Naive B cell (primary cell): Measurements from ENCODE around the gene RHOV. TPM values are rescaled to one million over a fixed set of nuclear protein-coding genes. Genes with fewer than 3 reads are reported as not detected.

Experiments used
- ATAC-seq, 2 donors: fragments of 150-1000 bp; cut with Tn5 transposase; 2 replicates each; pipeline ENCODE4 v1.10.0; 2021; ENCODE audit warnings: low read depth in 2 of 2, mild to moderate bottlenecking in 2 of 2, moderate library complexity in 2 of 2
- DNase-seq: peaks from one replicate; pipeline ENCODE4 v3.0.0; 2022
- H3K27ac Mint-ChIP-seq, 6 donors: one replicate each; pipeline ENCODE4 v1.8.0; 2020 to 2022; ENCODE audit warnings: mild to moderate bottlenecking in 6 of 6, mixed read lengths in 6 of 6, moderate library complexity in 5 of 6, inconsistent platforms in 2 of 6
- H3K27me3 Mint-ChIP-seq, 3 donors: one replicate each; pipeline ENCODE4 v1.8.0; 2021 to 2022; ENCODE audit warnings: mixed read lengths in 3 of 3, mild to moderate bottlenecking in 1 of 3
- H3K36me3 Mint-ChIP-seq, 2 donors: one replicate each; pipeline ENCODE4 v1.8.0; 2020 to 2022; ENCODE audit warnings: mixed read lengths in 2 of 2, inconsistent platforms in 1 of 2, mild to moderate bottlenecking in 1 of 2
- H3K4me1 Mint-ChIP-seq, 3 donors: one replicate each; pipeline ENCODE4 v1.8.0; 2020 to 2022; ENCODE audit warnings: mixed read lengths in 3 of 3, inconsistent platforms in 1 of 3, mild to moderate bottlenecking in 1 of 3, moderate library complexity in 1 of 3
- H3K4me3 Mint-ChIP-seq, 8 donors: one replicate each; pipeline ENCODE4 v1.8.0; 2020 to 2022; ENCODE audit warnings: mild to moderate bottlenecking in 8 of 8, mixed read lengths in 8 of 8, moderate library complexity in 8 of 8, inconsistent platforms in 2 of 8
- H3K9me3 Mint-ChIP-seq, 7 donors: one replicate each; pipeline ENCODE4 v1.8.0; 2020 to 2022; ENCODE audit warnings: mixed read lengths in 7 of 7, mild to moderate bottlenecking in 5 of 7, inconsistent platforms in 2 of 7, moderate library complexity in 1 of 7
- polyA plus RNA-seq, 6 donors: library from polyadenylated mRNA; unstranded; fragments of 300-500 nt; fragmentation: Illumina TruSeq; gene quantifications; one replicate each; pipeline ENCODE4 v1.2.3, GENCODE V29; 2021; ENCODE audit warnings: low read depth in 6 of 6

Gene RHOV
- polyA plus RNA-seq, 6 donors from 2014 or later: not detected

DNA sequence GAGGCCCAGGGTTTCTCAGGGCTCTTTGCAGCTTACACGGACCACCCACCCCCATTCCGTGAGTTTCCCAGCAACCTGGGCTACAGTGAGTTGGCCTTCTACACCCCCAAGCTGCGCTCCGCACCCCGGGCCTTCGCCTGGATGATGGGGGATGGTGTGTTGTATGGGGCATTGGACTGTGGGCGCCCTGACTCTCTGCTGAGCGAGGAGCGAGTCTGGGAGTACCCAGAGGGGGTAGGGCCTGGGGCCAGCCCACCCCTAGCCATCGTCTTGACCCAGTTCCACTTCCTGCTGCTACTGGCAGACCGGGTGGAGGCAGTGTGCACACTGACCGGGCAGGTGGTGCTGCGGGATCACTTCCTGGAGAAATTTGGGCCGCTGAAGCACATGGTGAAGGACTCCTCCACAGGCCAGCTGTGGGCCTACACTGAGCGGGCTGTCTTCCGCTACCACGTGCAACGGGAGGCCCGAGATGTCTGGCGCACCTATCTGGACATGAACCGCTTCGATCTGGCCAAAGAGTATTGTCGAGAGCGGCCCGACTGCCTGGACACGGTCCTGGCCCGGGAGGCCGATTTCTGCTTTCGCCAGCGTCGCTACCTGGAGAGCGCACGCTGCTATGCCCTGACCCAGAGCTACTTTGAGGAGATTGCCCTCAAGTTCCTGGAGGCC lies 25.6 kb upstream of the RHOV start:
- H3K4me3 Mint-ChIP-seq: no peak overlapping the region
- ATAC-seq: no peak
- no peaks in the 10 kb centered on the region for H3K27me3 Mint-ChIP-seq
- DNase-seq: no peak
- H3K4me1 Mint-ChIP-seq: peaks cover 41 to 48% (median 41%) of the 10 kb centered on the region in 3 donors
- H3K36me3 Mint-ChIP-seq: peaks cover 0 to 3% of the 10 kb centered on the region in 2 donors
- peak overlapping the region in 1 of 6 donors; percentile 54 for H3K27ac Mint-ChIP-seq
- H3K9me3 Mint-ChIP-seq: no peaks in the 10 kb centered on the region

DNA sequence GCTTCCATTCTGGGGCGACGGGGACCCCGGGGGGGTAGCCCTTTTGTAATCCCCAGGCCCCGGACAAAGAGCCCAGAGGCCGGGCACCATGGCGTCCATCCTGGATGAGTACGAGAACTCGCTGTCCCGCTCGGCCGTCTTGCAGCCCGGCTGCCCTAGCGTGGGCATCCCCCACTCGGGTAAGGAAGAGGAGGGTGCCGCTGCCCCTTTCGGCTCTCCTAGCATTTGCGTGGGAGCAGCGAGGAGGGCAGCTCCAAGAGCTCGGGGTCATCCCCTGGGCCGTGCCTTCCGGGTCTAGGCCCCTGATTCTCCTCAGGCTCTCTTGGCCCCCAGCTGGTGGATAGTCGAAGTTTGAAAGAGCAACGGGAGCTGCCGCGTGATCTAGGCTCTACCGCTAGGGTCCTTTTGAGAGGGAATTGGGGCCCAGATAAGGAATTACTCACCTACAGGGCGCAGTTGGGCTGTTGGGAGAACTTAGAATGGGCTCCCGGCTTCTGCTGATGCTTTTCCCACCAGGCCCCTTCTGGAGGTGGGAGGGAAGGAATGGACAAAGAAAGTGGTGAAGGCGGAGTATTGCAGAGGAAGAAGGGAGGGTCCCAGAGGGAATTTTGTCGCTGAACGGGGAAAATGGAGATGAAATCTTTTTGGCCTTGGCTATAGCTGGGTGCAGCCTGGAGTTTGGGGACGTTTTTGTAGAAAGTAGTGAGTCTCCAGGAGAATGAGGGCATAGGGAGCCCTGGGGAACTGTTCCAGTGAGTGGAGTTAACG lies 20.8 kb upstream of the RHOV start:
- Mint-ChIP-seq H3K27ac (peak overlapping the region; percentile 96 to 100 (median 100)), H3K27me3 (no peaks in the 10 kb centered on the region), H3K4me3 (peak overlapping the region; percentile 98 to 100 (median 99)), H3K4me1 (peaks cover 35 to 38% (median 37%) of the 10 kb centered on the region in 3 donors), H3K9me3 (no peaks in the 10 kb centered on the region), H3K36me3 (no peaks in the 10 kb centered on the region)
- DNase-seq: peak; percentile 61
- peak; percentile 57 to 60 for ATAC-seq

DNA sequence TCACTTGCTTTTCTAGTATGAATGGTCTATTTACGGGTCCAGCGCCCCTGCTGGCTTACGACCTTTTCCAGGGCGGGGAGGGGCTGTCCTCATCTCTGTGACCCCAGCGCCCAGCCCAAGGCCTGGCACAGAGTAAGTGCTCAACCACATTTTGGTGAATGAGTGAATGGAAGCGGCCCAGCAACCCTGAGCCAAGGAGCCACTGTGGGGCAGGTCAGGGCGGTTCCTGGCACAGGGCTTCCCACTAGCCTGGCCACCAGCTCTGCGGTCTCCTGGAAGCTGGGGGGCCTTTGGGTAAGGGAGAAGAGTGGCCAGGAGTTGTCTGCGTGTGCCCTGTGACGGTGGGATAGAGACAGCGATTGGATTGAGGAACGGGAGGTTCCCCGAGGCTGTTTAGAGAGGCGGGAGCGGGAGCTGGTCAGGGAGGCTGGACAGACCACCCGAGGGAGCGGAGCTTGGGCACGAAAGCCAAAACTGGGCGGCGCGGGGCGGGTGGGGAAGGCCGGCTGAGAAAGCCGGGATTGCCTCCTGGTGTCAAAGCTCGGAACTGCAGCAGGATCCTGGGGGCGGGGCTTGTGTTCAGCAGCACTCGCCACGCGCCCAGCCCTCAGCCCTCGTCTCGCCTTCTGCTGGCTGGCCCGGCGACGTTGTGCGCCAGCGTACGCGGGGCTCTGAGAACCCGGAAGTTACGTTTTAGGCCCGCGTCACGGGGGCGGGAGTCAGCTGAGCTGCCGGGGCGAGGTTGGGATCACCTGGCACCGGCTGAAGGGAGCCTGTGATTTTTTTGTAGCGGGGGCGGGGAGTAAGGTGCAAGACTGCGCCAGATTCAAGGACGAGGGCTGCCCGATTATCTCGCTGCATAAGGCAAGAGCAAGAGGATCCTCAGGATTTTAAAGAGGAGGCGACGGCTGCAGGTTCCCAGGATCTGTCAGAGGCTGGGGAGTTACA lies 20.0 kb upstream of the RHOV start, which contains the start of gene VPS18:
Gene VPS18, plus strand, starts transcription at position 718 of the 948 bp plus-strand sequence. CDS start 319 bp downstream, outside the sequence.
- peak within 1 kb of the TSS; percentile 96 to 100 (median 100) for H3K27ac Mint-ChIP-seq
- peaks cover 35 to 38% (median 37%) of the 10 kb centered on the region in 3 donors for H3K4me1 Mint-ChIP-seq

DNA sequence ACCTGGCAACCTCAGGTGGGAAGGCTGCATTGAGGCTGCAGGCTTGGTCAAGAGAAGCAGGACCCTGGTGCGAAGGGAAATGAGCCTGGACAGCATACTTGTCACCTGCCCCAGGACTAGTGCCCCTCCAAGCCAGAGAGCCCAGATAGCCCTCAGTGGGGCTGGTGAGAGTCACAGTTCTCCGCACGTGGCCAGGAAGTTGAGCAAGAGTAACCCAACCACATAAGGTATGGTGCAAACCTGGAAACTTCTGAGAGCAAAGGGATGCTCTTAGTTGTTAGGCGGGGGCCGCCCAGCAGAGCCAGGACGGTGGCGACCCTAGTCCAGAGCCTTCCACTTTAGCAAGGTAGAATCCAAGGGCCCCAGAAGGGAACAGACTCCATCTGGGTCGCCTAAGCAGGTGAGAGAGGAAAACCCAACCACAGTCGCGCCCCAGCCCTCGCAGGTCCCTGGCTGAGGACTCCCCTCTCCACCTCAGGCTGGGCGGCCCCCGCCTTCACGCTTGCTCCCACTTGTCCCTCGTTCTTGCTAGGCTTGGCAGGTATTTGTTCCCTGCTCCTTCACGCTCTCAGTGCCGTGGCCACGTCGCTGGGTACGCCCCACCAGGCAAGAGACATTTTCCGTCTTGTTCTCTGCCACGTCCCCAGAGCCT lies 19.1 kb upstream of the RHOV start:
- Mint-ChIP-seq H3K4me1 (peaks cover 35 to 38% (median 35%) of the 10 kb centered on the region in 3 donors), H3K27me3 (no peaks in the 10 kb centered on the region), H3K36me3 (no peaks in the 10 kb centered on the region), H3K9me3 (no peaks in the 10 kb centered on the region), H3K27ac (peak overlapping the region in 5 of 6 donors; percentile 54 to 100 (median 99)), H3K4me3 (peak overlapping the region in 7 of 8 donors; percentile 34 to 99 (median 99))
- ATAC-seq: no peak
- DNase-seq: no peak

More for the DNA sequence above, 20.0 kb upstream of the RHOV start, which contains the start of gene VPS18:
- Mint-ChIP-seq H3K36me3 (no peaks in the 10 kb centered on the region), H3K4me3 (peak within 1 kb of the TSS; percentile 98 to 100 (median 99)), H3K27me3 (no peaks in the 10 kb centered on the region), H3K9me3 (no peaks in the 10 kb centered on the region)
- ATAC-seq (peak; percentile 94 to 95), DNase-seq (peak; percentile 98)

DNA sequence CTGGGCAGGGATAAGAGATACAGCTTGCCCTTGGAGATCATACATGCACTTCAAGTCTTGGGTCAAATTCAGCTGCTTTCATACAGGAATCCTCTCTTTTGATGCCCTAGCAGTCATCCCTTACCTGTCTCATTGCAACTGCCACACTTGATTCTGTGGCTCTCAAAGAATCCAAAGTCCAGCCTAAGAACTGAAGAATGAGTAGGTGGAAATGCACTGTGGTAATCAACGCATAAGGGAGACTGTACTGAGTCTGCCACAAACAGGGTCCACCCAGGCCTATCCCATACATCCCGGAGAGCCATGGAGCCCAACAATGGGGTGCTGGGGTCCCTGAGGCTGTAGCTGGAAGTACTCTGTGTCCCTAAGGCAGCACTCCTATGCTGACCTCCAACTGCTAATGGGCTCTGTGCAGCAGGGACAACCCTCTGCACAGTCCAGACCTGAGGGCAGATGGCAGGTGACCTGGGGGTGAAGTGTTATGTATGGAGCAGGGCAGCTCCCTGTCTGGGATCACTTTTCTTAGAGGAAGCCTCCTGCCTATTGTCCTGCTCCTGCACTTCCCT lies 18.5 kb upstream of the RHOV start:
- peaks cover 32 to 38% (median 32%) of the 10 kb centered on the region in 3 donors for H3K4me1 Mint-ChIP-seq
- H3K27me3 Mint-ChIP-seq: no peaks in the 10 kb centered on the region
- no peak for ATAC-seq
- peak overlapping the region in 3 of 6 donors; percentile 54 to 96 (median 73) for H3K27ac Mint-ChIP-seq
- no peaks in the 10 kb centered on the region for H3K9me3 Mint-ChIP-seq
- DNase-seq: no peak
- H3K36me3 Mint-ChIP-seq: no peaks in the 10 kb centered on the region
- peak overlapping the region in 4 of 8 donors; percentile 6 to 64 (median 29) for H3K4me3 Mint-ChIP-seq

DNA sequence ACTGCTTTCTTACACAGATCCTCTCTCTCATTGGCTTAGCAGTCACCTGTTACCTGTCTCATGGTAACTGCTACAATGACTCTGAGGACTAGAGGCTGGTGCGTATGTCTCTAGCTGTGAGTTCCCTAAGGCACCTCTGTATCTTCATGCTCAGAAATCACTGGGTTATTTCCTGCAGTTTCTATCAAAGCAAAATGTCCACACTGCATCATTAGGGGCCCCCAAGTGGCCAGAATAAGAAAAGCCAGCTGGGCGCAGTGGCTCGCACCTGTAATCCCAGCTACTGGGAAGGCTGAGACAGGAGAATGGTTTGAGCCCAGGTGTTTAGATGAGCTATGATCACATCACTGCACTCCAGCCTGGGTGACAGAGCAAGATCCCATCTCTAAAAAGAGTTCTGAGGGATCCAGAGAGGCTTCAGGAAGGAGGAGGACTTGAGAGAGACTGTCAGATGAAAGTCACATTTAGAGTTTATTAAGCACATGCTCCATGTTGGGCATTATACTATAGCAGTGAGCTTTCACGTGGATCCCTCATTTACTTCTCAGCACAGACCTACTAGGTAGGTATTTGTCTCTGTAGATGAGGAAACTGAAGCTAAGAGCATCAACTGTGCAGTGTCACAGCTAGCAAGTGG lies 17.9 kb upstream of the RHOV start:
- H3K4me3 Mint-ChIP-seq: peak overlapping the region in 3 of 8 donors; percentile 34 to 45 (median 39)
- peak; percentile 35 for DNase-seq
- H3K36me3 Mint-ChIP-seq: no peaks in the 10 kb centered on the region
- H3K27ac Mint-ChIP-seq: peak overlapping the region in 4 of 6 donors; percentile 11 to 95 (median 71)
- H3K9me3 Mint-ChIP-seq: no peaks in the 10 kb centered on the region
- H3K27me3 Mint-ChIP-seq: no peaks in the 10 kb centered on the region
- peaks cover 32 to 38% (median 32%) of the 10 kb centered on the region in 3 donors for H3K4me1 Mint-ChIP-seq
- peak; percentile 5 for ATAC-seq

DNA sequence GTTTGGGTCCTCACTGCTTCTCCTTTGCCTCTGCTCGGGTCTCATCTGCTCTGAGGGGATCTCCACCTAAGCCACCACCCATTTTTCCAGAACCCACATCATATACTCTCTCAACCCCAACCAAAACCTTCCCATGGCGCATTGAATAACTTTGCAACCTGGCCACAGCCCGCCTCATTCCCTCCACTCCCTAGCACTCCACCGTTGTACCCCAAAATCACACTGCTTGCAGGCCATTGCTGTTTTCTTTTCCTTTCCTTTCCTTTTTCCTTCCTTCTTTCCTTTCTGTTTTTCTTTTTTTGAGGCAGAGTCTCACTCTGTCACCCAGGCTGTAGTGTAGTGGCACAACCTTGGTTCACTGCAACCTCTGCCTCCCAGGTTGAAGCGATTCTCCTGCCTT lies 17.1 kb upstream of the RHOV start:
- Mint-ChIP-seq H3K9me3 (no peaks in the 10 kb centered on the region), H3K27me3 (no peaks in the 10 kb centered on the region), H3K4me1 (peaks cover 30 to 38% (median 31%) of the 10 kb centered on the region in 3 donors), H3K4me3 (peak overlapping the region in 1 of 8 donors; percentile 71), H3K27ac (peak overlapping the region in 1 of 6 donors; percentile 32), H3K36me3 (no peaks in the 10 kb centered on the region)
- no peak for ATAC-seq
- DNase-seq: no peak

DNA sequence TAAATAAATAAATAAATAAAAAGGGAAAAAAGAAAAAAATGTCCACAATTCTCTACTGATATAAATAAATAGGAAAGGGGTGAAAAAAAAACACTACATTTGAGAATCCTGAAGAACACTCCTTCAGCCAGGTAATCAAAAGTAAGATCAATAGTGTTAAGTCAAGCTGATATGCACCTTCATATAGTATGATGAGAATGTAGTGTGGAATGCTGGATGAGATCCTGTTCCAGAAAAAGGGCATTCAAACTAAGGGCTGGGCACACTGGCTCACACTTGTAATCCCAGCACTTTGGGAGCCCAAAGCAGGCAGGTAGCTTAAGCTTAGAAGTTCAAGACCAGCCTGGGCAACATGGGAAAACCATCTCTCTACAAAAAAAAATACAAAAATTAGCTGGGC lies 15.1 kb upstream of the RHOV start:
- ATAC-seq: no peak
- no peak for DNase-seq
- Mint-ChIP-seq H3K9me3 (no peaks in the 10 kb centered on the region), H3K27me3 (peaks cover 0 to 8% (median 0%) of the 10 kb centered on the region in 3 donors), H3K4me1 (peaks cover 13 to 25% (median 17%) of the 10 kb centered on the region in 3 donors), H3K27ac (peak overlapping the region in 1 of 6 donors; percentile 15), H3K36me3 (no peaks in the 10 kb centered on the region), H3K4me3 (no peak overlapping the region)

DNA sequence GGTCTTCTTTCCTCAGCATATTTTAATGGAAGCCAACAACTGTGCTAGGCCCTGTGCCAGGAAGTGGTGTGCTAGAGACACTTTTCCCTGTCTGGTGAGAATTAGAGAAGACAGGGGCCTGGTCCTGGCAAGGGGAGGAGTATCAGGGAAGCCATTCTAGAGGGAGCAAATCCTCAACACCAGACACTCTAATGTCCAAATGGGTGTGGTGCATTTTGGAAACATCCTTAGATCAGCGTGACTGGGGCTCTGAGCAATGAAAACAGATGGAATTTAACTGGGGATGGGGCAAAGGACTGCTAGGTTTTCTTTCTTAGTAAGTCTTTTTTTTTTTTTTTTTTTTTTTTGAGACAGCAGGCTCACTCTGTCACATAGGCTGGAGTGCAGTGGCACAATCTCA lies 12.6 kb upstream of the RHOV start:
- no peak overlapping the region for H3K27ac Mint-ChIP-seq
- no peak for ATAC-seq
- no peak for DNase-seq
- H3K4me1 Mint-ChIP-seq: peaks cover under 1 to 5% (median 5%) of the 10 kb centered on the region in 3 donors
- H3K9me3 Mint-ChIP-seq: no peaks in the 10 kb centered on the region
- H3K4me3 Mint-ChIP-seq: no peak overlapping the region
- H3K27me3 Mint-ChIP-seq: peaks cover 0 to 8% (median 0%) of the 10 kb centered on the region in 3 donors
- H3K36me3 Mint-ChIP-seq: no peaks in the 10 kb centered on the region

DNA sequence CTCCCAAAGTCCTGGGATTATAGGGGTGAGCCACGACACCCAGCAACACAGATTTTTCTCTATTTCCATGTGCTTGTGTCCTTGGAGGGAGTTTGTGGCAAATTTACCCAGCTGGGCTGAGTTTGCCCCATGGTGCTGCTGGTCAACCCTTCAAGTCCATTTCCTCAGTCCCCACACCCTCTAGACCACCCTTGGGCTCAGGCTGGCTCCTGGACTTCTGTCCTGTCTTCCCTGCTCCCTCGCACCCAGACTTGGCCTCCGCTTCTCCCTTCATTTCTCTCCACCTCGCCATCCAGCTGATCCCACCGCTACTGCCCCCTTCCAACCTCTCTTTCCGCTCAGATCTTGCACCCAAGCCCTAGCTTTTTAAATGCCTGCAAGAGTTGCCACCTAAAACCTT lies 7.3 kb upstream of the RHOV start:
- Mint-ChIP-seq H3K9me3 (no peaks in the 10 kb centered on the region), H3K27me3 (peaks cover 0 to 8% (median 0%) of the 10 kb centered on the region in 3 donors), H3K4me3 (no peak overlapping the region), H3K27ac (no peak overlapping the region), H3K4me1 (no peaks in the 10 kb centered on the region), H3K36me3 (no peaks in the 10 kb centered on the region)
- DNase-seq: no peak
- ATAC-seq: no peak

DNA sequence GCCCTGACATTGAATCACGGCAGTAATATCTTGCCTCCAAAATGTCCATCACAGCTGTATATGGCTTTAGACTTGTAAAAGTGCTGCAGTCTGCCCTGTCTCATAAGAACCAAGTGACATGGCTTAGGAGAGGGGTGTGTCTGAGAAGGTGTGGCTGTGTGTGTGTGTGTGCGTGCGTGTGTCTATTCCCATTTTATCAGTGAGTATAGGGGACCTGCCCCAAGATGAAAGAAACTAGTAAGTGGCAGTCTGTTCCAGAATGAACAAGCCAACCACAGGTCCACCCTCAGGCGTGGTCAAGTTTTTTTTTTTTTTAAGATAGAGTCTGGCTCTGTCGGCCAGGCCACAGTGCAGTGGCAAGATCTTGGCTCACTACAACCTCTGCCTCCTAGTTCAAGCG lies 5.6 kb upstream of the RHOV start:
- DNase-seq (no peak), ATAC-seq (no peak)
- no peaks in the 10 kb centered on the region for H3K36me3 Mint-ChIP-seq
- H3K4me1 Mint-ChIP-seq: peaks cover under 1 to 3% (median under 1%) of the 10 kb centered on the region in 3 donors
- no peak overlapping the region for H3K4me3 Mint-ChIP-seq
- no peak overlapping the region for H3K27ac Mint-ChIP-seq
- no peaks in the 10 kb centered on the region for H3K9me3 Mint-ChIP-seq
- peaks cover 0 to under 1% (median under 1%) of the 10 kb centered on the region in 3 donors for H3K27me3 Mint-ChIP-seq

DNA sequence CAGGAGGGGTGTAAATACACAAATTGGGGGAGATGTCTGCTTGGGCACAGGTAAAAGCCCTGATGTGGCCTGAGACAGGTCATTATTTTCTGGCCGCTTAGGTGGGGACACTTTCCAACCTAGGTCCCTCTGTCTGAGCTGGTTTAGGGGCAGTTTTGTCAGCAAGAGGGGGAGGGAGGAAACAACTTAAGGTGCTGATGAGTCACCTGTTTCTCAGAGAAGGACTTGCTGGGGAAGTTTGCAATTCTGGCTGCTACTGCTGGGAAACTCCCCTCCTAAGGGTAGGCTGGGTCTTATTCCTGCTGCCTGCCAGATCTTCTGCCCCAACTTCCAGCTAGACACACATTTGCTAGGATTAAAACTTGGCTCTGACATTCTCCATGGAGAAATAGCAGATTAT lies 4.8 kb upstream of the RHOV start:
- peaks cover 0 to 7% (median 5%) of the 10 kb centered on the region in 3 donors for H3K27me3 Mint-ChIP-seq
- H3K4me1 Mint-ChIP-seq: peaks cover 7 to 8% (median 7%) of the 10 kb centered on the region in 3 donors
- no peak overlapping the region for H3K27ac Mint-ChIP-seq
- no peaks in the 10 kb centered on the region for H3K36me3 Mint-ChIP-seq
- H3K4me3 Mint-ChIP-seq: peak overlapping the region in 1 of 8 donors; percentile 47
- H3K9me3 Mint-ChIP-seq: no peaks in the 10 kb centered on the region
- ATAC-seq: peak; percentile 40 to 42
- DNase-seq: no peak
